ENCODE data around the gene FGGY.

DNA sequence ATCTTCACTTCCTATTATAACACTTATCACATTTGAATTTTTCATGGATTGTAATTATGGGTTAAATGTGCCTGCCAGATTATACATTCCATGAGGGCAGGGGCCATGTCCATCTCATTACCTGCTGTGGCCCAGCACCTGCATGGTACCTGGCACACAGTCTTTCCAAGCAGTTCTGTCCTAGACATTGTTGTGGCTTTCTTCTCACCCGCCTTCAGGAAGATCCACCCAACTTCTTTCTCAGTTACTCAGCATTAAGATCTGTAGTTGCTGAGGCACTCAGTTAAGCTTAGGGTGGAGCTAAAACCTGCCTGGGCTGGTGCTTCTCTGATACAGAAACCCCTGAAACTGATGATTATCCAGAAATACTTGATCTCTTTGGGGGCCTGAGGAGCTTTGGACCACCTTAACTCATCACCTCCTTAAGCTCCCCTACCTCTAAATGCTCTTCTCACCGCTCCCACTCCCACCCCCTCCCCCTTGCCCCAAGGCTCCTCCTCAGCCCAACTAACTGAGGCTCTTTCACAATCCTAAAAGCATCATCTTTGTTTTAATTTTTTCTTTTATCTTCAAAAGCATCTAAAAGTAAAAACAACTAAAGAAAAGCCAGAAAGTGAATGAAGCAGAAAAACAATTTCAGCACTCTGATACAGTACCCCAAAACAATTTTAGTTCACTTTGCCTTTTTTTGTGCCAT lies 190.6 kb downstream of the FGGY start:
- TF ChIP-seq, protein P1, sequence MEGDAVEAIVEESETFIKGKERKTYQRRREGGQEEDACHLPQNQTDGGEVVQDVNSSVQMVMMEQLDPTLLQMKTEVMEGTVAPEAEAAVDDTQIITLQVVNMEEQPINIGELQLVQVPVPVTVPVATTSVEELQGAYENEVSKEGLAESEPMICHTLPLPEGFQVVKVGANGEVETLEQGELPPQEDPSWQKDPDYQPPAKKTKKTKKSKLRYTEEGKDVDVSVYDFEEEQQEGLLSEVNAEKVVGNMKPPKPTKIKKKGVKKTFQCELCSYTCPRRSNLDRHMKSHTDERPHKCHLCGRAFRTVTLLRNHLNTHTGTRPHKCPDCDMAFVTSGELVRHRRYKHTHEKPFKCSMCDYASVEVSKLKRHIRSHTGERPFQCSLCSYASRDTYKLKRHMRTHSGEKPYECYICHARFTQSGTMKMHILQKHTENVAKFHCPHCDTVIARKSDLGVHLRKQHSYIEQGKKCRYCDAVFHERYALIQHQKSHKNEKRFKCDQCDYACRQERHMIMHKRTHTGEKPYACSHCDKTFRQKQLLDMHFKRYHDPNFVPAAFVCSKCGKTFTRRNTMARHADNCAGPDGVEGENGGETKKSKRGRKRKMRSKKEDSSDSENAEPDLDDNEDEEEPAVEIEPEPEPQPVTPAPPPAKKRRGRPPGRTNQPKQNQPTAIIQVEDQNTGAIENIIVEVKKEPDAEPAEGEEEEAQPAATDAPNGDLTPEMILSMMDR (IDR thresholded peaks at IDR 0.05; ENCODE audit: insufficient read depth, low read length, poor library complexity, severe bottlenecking), result no peak
- no peak for TF ChIP-seq EZH2phosphoT487 (conservative IDR thresholded peaks at IDR 0.05; ENCODE audit: low read length)
